Prostate gland (tissue), 2 donors: Measurements from ENCODE around the gene PLPPR1.

Source experiments
- CTCF ChIP-seq, 4 experiments: fragments of 200-600 bp in 2 of 4; fragments of 450-650 bp in 2 of 4; sonication (generic) in 2 of 4; IDR thresholded peaks; 1 replicate in 3 of 4; 2 replicates in 1 of 4; pipeline ENCODE4 v1.5.1; 2016 to 2019; ENCODE audit warnings: antibody characterized with exemption in 4 of 4, mild to moderate bottlenecking in 2 of 4, moderate library complexity in 2 of 4
- POLR2AphosphoS5 ChIP-seq: sonication (generic); formaldehyde crosslinking; IDR thresholded peaks from one replicate; pipeline ENCODE4 v1.6.1; 2017; ENCODE audit warnings: antibody characterized with exemption

- TF ChIP-seq CTCF (IDR thresholded peaks at IDR 0.05) = no peak
- TF ChIP-seq POLR2AphosphoS5 = no peak
Observed at GRCh38 chr9:101026824-101027223, 1.7 kb upstream of the PLPPR1 start.
